WTC11 (cell line): ENCODE results near the gene IDH3G. TPM values are rescaled to one million over a fixed set of nuclear protein-coding genes. Genes with fewer than 3 reads are reported as not detected.

ENCODE experiments used
- ATAC-seq: fragments of 200-7000 bp; cut with Tn5 transposase; 2 replicates; pipeline ENCODE4 v1.10.0; 2021; ENCODE audit warnings: mild to moderate bottlenecking, moderate library complexity
- CTCF ChIA-PET: fragments of 300-600 bp; sonication (Branson Sonifier 250); formaldehyde crosslinking; loops from one replicate; lab custom pipeline; 2021; ENCODE audit warnings: antibody characterized with exemption; lab: Charles Lee
- POLR2A ChIA-PET: fragments of 350-600 bp; sonication (Branson Sonifier 250); formaldehyde crosslinking; loops from one replicate; lab custom pipeline; 2021; ENCODE audit warnings: antibody characterized with exemption; lab: Charles Lee
- DNase-seq: peaks from one replicate; pipeline ENCODE4 v3.0.0; 2021; ENCODE audit warnings: low spot score
- H3K27ac Mint-ChIP-seq: 2 replicates; pipeline ENCODE4 v1.8.0; 2021; ENCODE audit warnings: mixed read lengths
- H3K27me3 Mint-ChIP-seq: 2 replicates; pipeline ENCODE4 v1.8.0; 2021; ENCODE audit warnings: low read depth, mild to moderate bottlenecking, moderate library complexity, mixed read lengths
- H3K36me3 Mint-ChIP-seq: 2 replicates; pipeline ENCODE4 v1.8.0; 2021; ENCODE audit warnings: mixed read lengths
- H3K4me1 Mint-ChIP-seq: 2 replicates; pipeline ENCODE4 v1.8.0; 2022; ENCODE audit warnings: mixed read lengths
- H3K4me3 Mint-ChIP-seq: 2 replicates; pipeline ENCODE4 v1.8.0; 2021; ENCODE audit warnings: mild to moderate bottlenecking, moderate library complexity, mixed read lengths
- H3K9me3 Mint-ChIP-seq: 2 replicates; pipeline ENCODE4 v1.8.0; 2021; ENCODE audit warnings: mixed read lengths
- AFF4 ChIP-seq: sonication (generic); formaldehyde crosslinking; IDR thresholded peaks from 2 replicates; pipeline ENCODE4 v1.8.1; 2023; ENCODE audit warnings: mild to moderate bottlenecking, missing genetic modification reagents, borderline replicate concordance
- ATF6 ChIP-seq: sonication (generic); formaldehyde crosslinking; IDR thresholded peaks from 2 replicates; pipeline ENCODE4 v1.8.1; 2023; ENCODE audit warnings: mild to moderate bottlenecking, missing genetic modification reagents
- CREB1 ChIP-seq: sonication (generic); formaldehyde crosslinking; IDR thresholded peaks from 2 replicates; pipeline ENCODE4 v1.8.0; 2023; ENCODE audit warnings: mild to moderate bottlenecking, missing genetic modification reagents
- CREM ChIP-seq: sonication (generic); formaldehyde crosslinking; IDR thresholded peaks from 2 replicates; pipeline ENCODE4 v1.8.1; 2022; ENCODE audit warnings: mild to moderate bottlenecking, missing genetic modification reagents, moderate library complexity
- ELF4 ChIP-seq: sonication (generic); formaldehyde crosslinking; IDR thresholded peaks from 2 replicates; pipeline ENCODE4 v1.8.1; 2022; ENCODE audit warnings: low read depth, mild to moderate bottlenecking, moderate library complexity, missing genetic modification reagents
- ERG ChIP-seq: fragments of 250-450 bp; sonication (Bioruptor Pico); IDR thresholded peaks from 2 replicates; pipeline ENCODE4 v1.8.0; 2021; ENCODE audit warnings: mild to moderate bottlenecking
- ETV6 ChIP-seq: sonication (generic); formaldehyde crosslinking; IDR thresholded peaks from 2 replicates; pipeline ENCODE4 v1.8.1; 2022; ENCODE audit warnings: mild to moderate bottlenecking, missing genetic modification reagents
- GABPB1 ChIP-seq: sonication (generic); formaldehyde crosslinking; IDR thresholded peaks from 2 replicates; pipeline ENCODE4 v1.8.1; 2023; ENCODE audit warnings: mild to moderate bottlenecking, missing genetic modification reagents
- HMGA2 ChIP-seq: fragments of 250-450 bp; sonication (Bioruptor Pico); IDR thresholded peaks from 2 replicates; pipeline ENCODE4 v1.4.0; 2021; ENCODE audit warnings: mild to moderate bottlenecking, moderate library complexity
- MYBL2 ChIP-seq: sonication (generic); formaldehyde crosslinking; IDR thresholded peaks from 2 replicates; pipeline ENCODE4 v1.8.1; 2023; ENCODE audit warnings: mild to moderate bottlenecking, moderate library complexity, missing genetic modification reagents
- NR1H2 ChIP-seq: sonication (generic); formaldehyde crosslinking; IDR thresholded peaks from 2 replicates; pipeline ENCODE4 v1.9.0; 2021; ENCODE audit warnings: mild to moderate bottlenecking, moderate library complexity, missing genetic modification reagents
- NR2C2 ChIP-seq: sonication (generic); formaldehyde crosslinking; IDR thresholded peaks from 2 replicates; pipeline ENCODE4 v1.8.0; 2022; ENCODE audit warnings: mild to moderate bottlenecking, missing genetic modification reagents
- PRRX2 ChIP-seq: fragments of 250-450 bp; sonication (Bioruptor Pico); IDR thresholded peaks from 2 replicates; pipeline ENCODE4 v1.8.0; 2021; ENCODE audit warnings: mild to moderate bottlenecking
- RELA ChIP-seq: sonication (generic); formaldehyde crosslinking; IDR thresholded peaks from 2 replicates; pipeline ENCODE4 v1.8.1; 2022; ENCODE audit warnings: missing genetic modification reagents, mild to moderate bottlenecking, borderline replicate concordance
- TEAD1 ChIP-seq: sonication (generic); formaldehyde crosslinking; IDR thresholded peaks from 2 replicates; pipeline ENCODE4 v1.8.0; 2022; ENCODE audit warnings: mild to moderate bottlenecking, missing genetic modification reagents
- TP53 ChIP-seq: sonication (generic); formaldehyde crosslinking; IDR thresholded peaks from 2 replicates; pipeline ENCODE4 v1.8.1; 2023; ENCODE audit warnings: mild to moderate bottlenecking, missing genetic modification reagents
- ZBTB21 ChIP-seq: sonication (generic); formaldehyde crosslinking; IDR thresholded peaks from 2 replicates; pipeline ENCODE4 v1.8.1; 2023; ENCODE audit warnings: mild to moderate bottlenecking, missing genetic modification reagents, borderline replicate concordance
- ZNF232 ChIP-seq: sonication (generic); formaldehyde crosslinking; IDR thresholded peaks from 2 replicates; pipeline ENCODE4 v1.8.0; 2022; ENCODE audit warnings: mild to moderate bottlenecking, missing genetic modification reagents
- ZNF396 ChIP-seq: fragments of 250-450 bp; sonication (Bioruptor Pico); IDR thresholded peaks from 2 replicates; pipeline ENCODE4 v1.8.0; 2021; ENCODE audit warnings: mild to moderate bottlenecking, moderate library complexity, borderline replicate concordance
- ZNF416 ChIP-seq: fragments of 250-450 bp; sonication (Bioruptor Pico); IDR thresholded peaks from 2 replicates; pipeline ENCODE4 v1.9.0; 2021; ENCODE audit warnings: mild to moderate bottlenecking, inconsistent platforms
- total RNA-seq: library from RNA; stranded (reverse); gene quantifications from 3 replicates; pipeline ENCODE4 v1.2.3, GENCODE V29; 2021
- TF ChIP-seq, protein P1 (sequence below): sonication (generic); formaldehyde crosslinking; IDR thresholded peaks from 2 replicates; pipeline ENCODE4 v1.8.1; 2023; ENCODE audit warnings: mild to moderate bottlenecking, moderate library complexity, missing genetic modification reagents
- TF ChIP-seq, protein P2 (sequence below): sonication (generic); formaldehyde crosslinking; IDR thresholded peaks from 2 replicates; pipeline ENCODE4 v1.8.1; 2022; ENCODE audit warnings: mild to moderate bottlenecking, moderate library complexity, missing genetic modification reagents
- TF ChIP-seq, protein P3 (sequence below): sonication (generic); formaldehyde crosslinking; IDR thresholded peaks from 2 replicates; pipeline ENCODE4 v1.8.0; 2022; ENCODE audit warnings: mild to moderate bottlenecking, missing genetic modification reagents
- TF ChIP-seq, protein P4 (sequence below): sonication (generic); formaldehyde crosslinking; IDR thresholded peaks from 2 replicates; pipeline ENCODE4 v1.8.1; 2022; ENCODE audit warnings: low read depth, missing genetic modification reagents, borderline replicate concordance

The IDH3G gene
- total RNA-seq, 1 experiment from 2014 or later, result 52.4 TPM

- DNase-seq (no peak), ATAC-seq (no peak)
- Mint-ChIP-seq H3K36me3 (no peaks in the 10 kb centered on the region), H3K4me3 (no peak overlapping the region), H3K9me3 (no peaks in the 10 kb centered on the region), H3K4me1 (peaks cover 3% of the 10 kb centered on the region; the same call in 1 of the 2 replicates), H3K27me3 (no peaks in the 10 kb centered on the region), H3K27ac (no peak overlapping the region)
- TF ChIP-seq PRRX2 (CRISPR knock-in tag) (no peak), CREM (CRISPR knock-in tag) (no peak), NR2C2 (CRISPR knock-in tag) (no peak), HMGA2 (CRISPR knock-in tag) (no peak), ETV6 (CRISPR knock-in tag) (no peak), TEAD1 (CRISPR knock-in tag) (no peak), ZNF232 (CRISPR knock-in tag) (no peak), AFF4 (no peak), NR1H2 (no peak), RELA (CRISPR knock-in tag) (no peak), ATF6 (CRISPR knock-in tag) (no peak), ZBTB21 (CRISPR knock-in tag) (no peak)
- TF ChIP-seq, protein P1, sequence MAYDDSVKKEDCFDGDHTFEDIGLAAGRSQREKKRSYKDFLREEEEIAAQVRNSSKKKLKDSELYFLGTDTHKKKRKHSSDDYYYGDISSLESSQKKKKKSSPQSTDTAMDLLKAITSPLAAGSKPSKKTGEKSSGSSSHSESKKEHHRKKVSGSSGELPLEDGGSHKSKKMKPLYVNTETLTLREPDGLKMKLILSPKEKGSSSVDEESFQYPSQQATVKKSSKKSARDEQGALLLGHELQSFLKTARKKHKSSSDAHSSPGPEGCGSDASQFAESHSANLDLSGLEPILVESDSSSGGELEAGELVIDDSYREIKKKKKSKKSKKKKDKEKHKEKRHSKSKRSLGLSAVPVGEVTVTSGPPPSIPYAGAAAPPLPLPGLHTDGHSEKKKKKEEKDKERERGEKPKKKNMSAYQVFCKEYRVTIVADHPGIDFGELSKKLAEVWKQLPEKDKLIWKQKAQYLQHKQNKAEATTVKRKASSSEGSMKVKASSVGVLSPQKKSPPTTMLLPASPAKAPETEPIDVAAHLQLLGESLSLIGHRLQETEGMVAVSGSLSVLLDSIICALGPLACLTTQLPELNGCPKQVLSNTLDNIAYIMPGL (CRISPR knock-in tag), result no peak
- TF ChIP-seq, protein P2, sequence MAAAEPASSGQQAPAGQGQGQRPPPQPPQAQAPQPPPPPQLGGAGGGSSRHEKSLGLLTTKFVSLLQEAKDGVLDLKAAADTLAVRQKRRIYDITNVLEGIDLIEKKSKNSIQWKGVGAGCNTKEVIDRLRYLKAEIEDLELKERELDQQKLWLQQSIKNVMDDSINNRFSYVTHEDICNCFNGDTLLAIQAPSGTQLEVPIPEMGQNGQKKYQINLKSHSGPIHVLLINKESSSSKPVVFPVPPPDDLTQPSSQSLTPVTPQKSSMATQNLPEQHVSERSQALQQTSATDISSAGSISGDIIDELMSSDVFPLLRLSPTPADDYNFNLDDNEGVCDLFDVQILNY (CRISPR knock-in tag), result no peak
- ChIA-PET CTCF (interaction anchor here (0.6 to 1.6 kb wide), 3 partner anchors 18 to 184 kb away, joined by 3 to 5 read pairs (median 3); no protein-coding TSS in a partner anchor), POLR2A (no interaction called here)
Measured at GRCh38 chrX:153763298-153763932, 30.8 kb downstream of the IDH3G start.

DNA sequence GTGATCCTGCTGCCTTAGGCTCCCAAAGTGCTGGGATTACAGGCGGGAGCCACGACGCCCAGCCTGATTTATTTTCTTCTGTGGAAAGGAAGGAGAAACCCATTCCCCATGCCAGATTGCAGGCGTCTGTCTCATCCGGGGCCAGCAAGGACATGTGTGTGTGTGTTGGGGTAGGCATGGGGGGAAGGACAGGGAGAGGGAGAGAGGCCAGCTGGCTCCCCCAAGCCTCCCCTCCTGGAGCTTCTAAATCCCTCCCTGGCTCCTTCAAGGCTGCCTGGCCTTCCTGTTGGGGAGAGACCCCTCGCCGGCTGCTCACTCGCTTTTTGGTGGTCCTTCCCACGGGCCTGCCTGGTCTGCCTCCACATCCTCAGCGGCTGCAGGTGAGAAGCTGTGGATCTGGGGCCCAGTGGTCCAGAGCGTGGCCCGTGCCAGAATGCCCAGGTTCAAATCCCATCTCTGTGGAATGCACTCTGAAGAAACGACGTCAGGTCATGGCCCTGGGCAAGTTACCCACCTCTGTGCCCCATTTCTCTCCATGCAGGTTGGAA, 31.5 kb downstream of the IDH3G start:
- Mint-ChIP-seq H3K27ac (no peak overlapping the region), H3K9me3 (no peaks in the 10 kb centered on the region)
- POLR2A ChIA-PET, result no interaction called here
- TF ChIP-seq ERG (CRISPR knock-in tag), result no peak
- TF ChIP-seq TP53, result no peak
- TF ChIP-seq, protein P3, sequence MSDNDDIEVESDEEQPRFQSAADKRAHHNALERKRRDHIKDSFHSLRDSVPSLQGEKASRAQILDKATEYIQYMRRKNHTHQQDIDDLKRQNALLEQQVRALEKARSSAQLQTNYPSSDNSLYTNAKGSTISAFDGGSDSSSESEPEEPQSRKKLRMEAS (CRISPR knock-in tag), result no peak
- TF ChIP-seq GABPB1 (CRISPR knock-in tag), result no peak
- no peak for TF ChIP-seq MYBL2 (CRISPR knock-in tag)
- TF ChIP-seq RELA (CRISPR knock-in tag), result no peak
- no peak for TF ChIP-seq ZNF396 (CRISPR knock-in tag)
- no peak for TF ChIP-seq ELF4
- TF ChIP-seq NR2C2 (CRISPR knock-in tag), result no peak
- TF ChIP-seq, protein P4, sequence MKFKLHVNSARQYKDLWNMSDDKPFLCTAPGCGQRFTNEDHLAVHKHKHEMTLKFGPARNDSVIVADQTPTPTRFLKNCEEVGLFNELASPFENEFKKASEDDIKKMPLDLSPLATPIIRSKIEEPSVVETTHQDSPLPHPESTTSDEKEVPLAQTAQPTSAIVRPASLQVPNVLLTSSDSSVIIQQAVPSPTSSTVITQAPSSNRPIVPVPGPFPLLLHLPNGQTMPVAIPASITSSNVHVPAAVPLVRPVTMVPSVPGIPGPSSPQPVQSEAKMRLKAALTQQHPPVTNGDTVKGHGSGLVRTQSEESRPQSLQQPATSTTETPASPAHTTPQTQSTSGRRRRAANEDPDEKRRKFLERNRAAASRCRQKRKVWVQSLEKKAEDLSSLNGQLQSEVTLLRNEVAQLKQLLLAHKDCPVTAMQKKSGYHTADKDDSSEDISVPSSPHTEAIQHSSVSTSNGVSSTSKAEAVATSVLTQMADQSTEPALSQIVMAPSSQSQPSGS (CRISPR knock-in tag), result no peak
- TF ChIP-seq CREB1 (CRISPR knock-in tag), result no peak
- no peak for TF ChIP-seq HMGA2 (CRISPR knock-in tag)
- no peak for TF ChIP-seq ZNF416 (CRISPR knock-in tag)
- no peak for TF ChIP-seq ZBTB21 (CRISPR knock-in tag)
- TF ChIP-seq, all 79 proteins: peak for 0
- CTCF ChIA-PET, result interaction anchor here (1.5 to 1.6 kb wide), 2 partner anchors 18 to 184 kb away, joined by 3 to 5 read pairs; no protein-coding TSS in a partner anchor
- ATAC-seq (no peak), DNase-seq (no peak)
- Mint-ChIP-seq H3K27me3 (no peaks in the 10 kb centered on the region), H3K4me1 (peaks cover 3% of the 10 kb centered on the region; the same call in 1 of the 2 replicates), H3K4me3 (no peak overlapping the region), H3K36me3 (no peaks in the 10 kb centered on the region)
